ENCODE results near the gene EDEM2. TPM values are rescaled to one million over a fixed set of nuclear protein-coding genes. Genes with fewer than 3 reads are reported as not detected.

Gene EDEM2
- total and polyA plus RNA-seq, 2 of the 13 experiments (the other 11 are each of a cell fraction or from before 2014, with no cell fraction given) = 33.1 to 46.9 TPM

DNA sequence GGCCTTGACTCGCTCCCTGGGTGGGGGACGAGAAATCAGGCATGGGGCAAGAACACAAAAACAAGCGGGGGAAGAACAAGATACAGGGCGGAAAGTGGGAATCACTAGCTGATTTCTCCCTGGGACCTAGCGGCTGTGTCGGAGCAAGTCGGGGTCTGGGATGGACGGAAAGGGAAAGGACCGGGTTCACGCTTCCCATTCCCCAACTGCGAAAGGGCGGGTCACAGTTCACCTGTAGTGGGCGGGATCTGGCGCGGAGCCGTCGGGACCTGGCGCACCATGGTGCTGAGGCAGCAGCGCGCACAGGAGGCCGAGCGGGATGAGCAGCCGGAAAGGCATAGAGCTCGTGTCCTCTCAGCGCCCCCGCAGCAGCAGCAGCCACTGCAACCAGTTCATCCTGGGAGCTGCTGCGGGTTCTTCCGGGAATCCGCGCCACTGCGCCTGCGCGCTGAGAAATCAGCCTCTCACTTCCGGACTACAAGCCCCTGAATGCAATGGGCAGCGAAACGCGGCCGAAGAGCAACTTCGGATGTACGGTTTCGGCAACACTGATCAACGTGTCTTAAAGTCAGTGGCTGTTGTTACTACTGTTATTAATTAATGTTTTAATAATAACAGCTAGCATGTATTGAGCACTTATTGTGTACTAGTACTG is at the start of gene EDEM2 (continued):
- TF ChIP-seq NCOA2 (CRISPR knock-in tag; IDR thresholded peaks at IDR 0.05) (peak; percentile 45), ZNF337 (CRISPR knock-in tag; IDR thresholded peaks at IDR 0.05; ENCODE audit: borderline replicate concordance, low read depth) (no peak; the same call in 1 of the 2 replicates), STAT5B (CRISPR knock-in tag; IDR thresholded peaks at IDR 0.05) (no peak), ZNF124 (CRISPR knock-in tag; IDR thresholded peaks at IDR 0.05) (no peak), ZNF776 (CRISPR knock-in tag; IDR thresholded peaks at IDR 0.05) (peak; percentile 75; the same call in 1 of the 2 replicates), MEIS1 (CRISPR knock-in tag; IDR thresholded peaks at IDR 0.05; ENCODE audit: borderline replicate concordance) (peak; percentile 87), FOXK1 (CRISPR knock-in tag; IDR thresholded peaks at IDR 0.05; ENCODE audit: borderline replicate concordance, low read depth) (peak; percentile 97), JDP2 (CRISPR knock-in tag; IDR thresholded peaks at IDR 0.05; ENCODE audit: borderline replicate concordance) (no peak), FOXM1 (CRISPR knock-in tag; IDR thresholded peaks at IDR 0.05) (no peak), GABPB1 (CRISPR knock-in tag; IDR thresholded peaks at IDR 0.05) (peak; percentile 96), HOXA3 (CRISPR knock-in tag; IDR thresholded peaks at IDR 0.05) (peak; percentile 87), GATAD1 (CRISPR knock-in tag; IDR thresholded peaks at IDR 0.05) (peak; percentile 89), ZNF260 (CRISPR knock-in tag; IDR thresholded peaks at IDR 0.05; ENCODE audit: borderline replicate concordance, low read depth) (no peak), ZNF264 (CRISPR knock-in tag; IDR thresholded peaks at IDR 0.05) (peak; percentile 79), RFX1 (IDR thresholded peaks at IDR 0.05) (no peak), HIVEP1 (CRISPR knock-in tag; IDR thresholded peaks at IDR 0.05) (peak; percentile 80), NFRKB (IDR thresholded peaks at IDR 0.05) (no peak), ZNF17 (CRISPR knock-in tag; IDR thresholded peaks at IDR 0.05) (no peak), ZNF7 (CRISPR knock-in tag; IDR thresholded peaks at IDR 0.05) (no peak), CEBPB (IDR thresholded peaks at IDR 0.05; ENCODE audit: borderline replicate concordance, low read depth, low read length) (peak; percentile 68; the same call in 1 of the 2 replicates), NFE2L2 (IDR thresholded peaks at IDR 0.05; ENCODE audit: low read length) (0 out of 2 replicates have a peak, but pooled peaks have one; percentile 3)
- TF ChIP-seq, protein P1, sequence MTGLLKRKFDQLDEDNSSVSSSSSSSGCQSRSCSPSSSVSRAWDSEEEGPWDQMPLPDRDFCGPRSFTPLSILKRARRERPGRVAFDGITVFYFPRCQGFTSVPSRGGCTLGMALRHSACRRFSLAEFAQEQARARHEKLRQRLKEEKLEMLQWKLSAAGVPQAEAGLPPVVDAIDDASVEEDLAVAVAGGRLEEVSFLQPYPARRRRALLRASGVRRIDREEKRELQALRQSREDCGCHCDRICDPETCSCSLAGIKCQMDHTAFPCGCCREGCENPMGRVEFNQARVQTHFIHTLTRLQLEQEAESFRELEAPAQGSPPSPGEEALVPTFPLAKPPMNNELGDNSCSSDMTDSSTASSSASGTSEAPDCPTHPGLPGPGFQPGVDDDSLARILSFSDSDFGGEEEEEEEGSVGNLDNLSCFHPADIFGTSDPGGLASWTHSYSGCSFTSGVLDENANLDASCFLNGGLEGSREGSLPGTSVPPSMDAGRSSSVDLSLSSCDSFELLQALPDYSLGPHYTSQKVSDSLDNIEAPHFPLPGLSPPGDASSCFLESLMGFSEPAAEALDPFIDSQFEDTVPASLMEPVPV (CRISPR knock-in tag; IDR thresholded peaks at IDR 0.05) = peak; percentile 98
- TF ChIP-seq, protein P2, sequence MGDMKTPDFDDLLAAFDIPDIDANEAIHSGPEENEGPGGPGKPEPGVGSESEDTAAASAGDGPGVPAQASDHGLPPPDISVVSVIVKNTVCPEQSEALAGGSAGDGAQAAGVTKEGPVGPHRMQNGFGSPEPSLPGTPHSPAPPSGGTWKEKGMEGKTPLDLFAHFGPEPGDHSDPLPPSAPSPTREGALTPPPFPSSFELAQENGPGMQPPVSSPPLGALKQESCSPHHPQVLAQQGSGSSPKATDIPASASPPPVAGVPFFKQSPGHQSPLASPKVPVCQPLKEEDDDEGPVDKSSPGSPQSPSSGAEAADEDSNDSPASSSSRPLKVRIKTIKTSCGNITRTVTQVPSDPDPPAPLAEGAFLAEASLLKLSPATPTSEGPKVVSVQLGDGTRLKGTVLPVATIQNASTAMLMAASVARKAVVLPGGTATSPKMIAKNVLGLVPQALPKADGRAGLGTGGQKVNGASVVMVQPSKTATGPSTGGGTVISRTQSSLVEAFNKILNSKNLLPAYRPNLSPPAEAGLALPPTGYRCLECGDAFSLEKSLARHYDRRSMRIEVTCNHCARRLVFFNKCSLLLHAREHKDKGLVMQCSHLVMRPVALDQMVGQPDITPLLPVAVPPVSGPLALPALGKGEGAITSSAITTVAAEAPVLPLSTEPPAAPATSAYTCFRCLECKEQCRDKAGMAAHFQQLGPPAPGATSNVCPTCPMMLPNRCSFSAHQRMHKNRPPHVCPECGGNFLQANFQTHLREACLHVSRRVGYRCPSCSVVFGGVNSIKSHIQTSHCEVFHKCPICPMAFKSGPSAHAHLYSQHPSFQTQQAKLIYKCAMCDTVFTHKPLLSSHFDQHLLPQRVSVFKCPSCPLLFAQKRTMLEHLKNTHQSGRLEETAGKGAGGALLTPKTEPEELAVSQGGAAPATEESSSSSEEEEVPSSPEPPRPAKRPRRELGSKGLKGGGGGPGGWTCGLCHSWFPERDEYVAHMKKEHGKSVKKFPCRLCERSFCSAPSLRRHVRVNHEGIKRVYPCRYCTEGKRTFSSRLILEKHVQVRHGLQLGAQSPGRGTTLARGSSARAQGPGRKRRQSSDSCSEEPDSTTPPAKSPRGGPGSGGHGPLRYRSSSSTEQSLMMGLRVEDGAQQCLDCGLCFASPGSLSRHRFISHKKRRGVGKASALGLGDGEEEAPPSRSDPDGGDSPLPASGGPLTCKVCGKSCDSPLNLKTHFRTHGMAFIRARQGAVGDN (CRISPR knock-in tag; IDR thresholded peaks at IDR 0.05) = peak; percentile 99
- TF ChIP-seq, protein P3, sequence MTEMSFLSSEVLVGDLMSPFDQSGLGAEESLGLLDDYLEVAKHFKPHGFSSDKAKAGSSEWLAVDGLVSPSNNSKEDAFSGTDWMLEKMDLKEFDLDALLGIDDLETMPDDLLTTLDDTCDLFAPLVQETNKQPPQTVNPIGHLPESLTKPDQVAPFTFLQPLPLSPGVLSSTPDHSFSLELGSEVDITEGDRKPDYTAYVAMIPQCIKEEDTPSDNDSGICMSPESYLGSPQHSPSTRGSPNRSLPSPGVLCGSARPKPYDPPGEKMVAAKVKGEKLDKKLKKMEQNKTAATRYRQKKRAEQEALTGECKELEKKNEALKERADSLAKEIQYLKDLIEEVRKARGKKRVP (CRISPR knock-in tag; IDR thresholded peaks at IDR 0.05) = peak in 1 of 2 experiments; percentile 72; a peak in 2 of 4 replicates
- TF ChIP-seq, protein P4, sequence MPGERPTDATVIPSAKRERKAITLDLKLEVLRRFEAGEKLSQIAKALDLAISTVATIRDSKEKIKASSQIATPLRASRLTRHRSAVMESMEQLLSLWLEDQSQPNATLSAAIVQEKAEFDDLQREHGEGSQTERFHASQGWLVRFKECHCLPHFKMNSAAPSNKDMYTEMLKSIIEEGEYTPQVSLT (CRISPR knock-in tag; IDR thresholded peaks at IDR 0.05; ENCODE audit: borderline replicate concordance, low read depth) = no peak; the same call in 1 of the 2 replicates

All from HepG2 (cell line).